Trophoblast cell (in vitro differentiated cells and primary cell): ENCODE data around the gene ARHGEF26.

Source experiments
- DNase-seq, 2 donors: peaks; one replicate each; pipeline ENCODE4 v3.0.0-alpha.2; 2016
- H2AFZ ChIP-seq: 2 replicates; pipeline ENCODE4 v1.6.1; 2013; ENCODE audit warnings: low read length, moderate library complexity, mild to moderate bottlenecking; ENCODE audit not compliant: insufficient read depth, poor library complexity
- H2AK5ac ChIP-seq: 2 replicates; pipeline ENCODE4 v1.6.1; 2013; ENCODE audit warnings: mild to moderate bottlenecking, low read length
- H2BK120ac ChIP-seq: 2 replicates; pipeline ENCODE4 v1.6.1; 2013; ENCODE audit warnings: low read length, mild to moderate bottlenecking, moderate library complexity; ENCODE audit not compliant: insufficient read depth, poor library complexity
- H2BK12ac ChIP-seq: 2 replicates; pipeline ENCODE4 v1.6.1; 2013; ENCODE audit warnings: mild to moderate bottlenecking, low read length, moderate library complexity
- H2BK5ac ChIP-seq: 2 replicates; pipeline ENCODE4 v1.6.1; 2013; ENCODE audit warnings: low read length, low read depth, moderate library complexity, mild to moderate bottlenecking; ENCODE audit not compliant: poor library complexity
- H3K14ac ChIP-seq: 2 replicates; pipeline ENCODE4 v1.6.1; 2013; ENCODE audit warnings: mild to moderate bottlenecking, low read length
- H3K18ac ChIP-seq: 2 replicates; pipeline ENCODE4 v1.6.1; 2013; ENCODE audit warnings: mild to moderate bottlenecking, low read length
- H3K23ac ChIP-seq: 2 replicates; pipeline ENCODE4 v1.6.1; 2013; ENCODE audit warnings: low read length
- H3K27ac ChIP-seq: 2 replicates; pipeline ENCODE4 v1.5.1; 2013; ENCODE audit warnings: low read depth, mild to moderate bottlenecking, inconsistent platforms, low read length, moderate library complexity
- H3K27me3 ChIP-seq: 2 replicates; pipeline ENCODE4 v1.6.1; 2013; ENCODE audit warnings: inconsistent platforms, mild to moderate bottlenecking, low read length, moderate library complexity; ENCODE audit not compliant: insufficient read depth
- H3K36me3 ChIP-seq, 2 experiments: 1 replicate in 1 of 2; 2 replicates in 1 of 2; pipeline ENCODE4 v1.6.1; 2013; ENCODE audit warnings: low read length in 2 of 2, mild to moderate bottlenecking in 2 of 2, moderate library complexity in 1 of 2; ENCODE audit not compliant: insufficient read depth in 2 of 2, control insufficient read depth in 1 of 2
- H3K4ac ChIP-seq: 2 replicates; pipeline ENCODE4 v1.6.1; 2013; ENCODE audit warnings: low read depth, mild to moderate bottlenecking, low read length, moderate library complexity
- H3K4me1 ChIP-seq, 2 experiments: 1 replicate in 1 of 2; 2 replicates in 1 of 2; pipeline ENCODE4 v1.6.1; 2013; ENCODE audit warnings: low read length in 2 of 2, mild to moderate bottlenecking in 2 of 2, moderate library complexity in 1 of 2; ENCODE audit not compliant: insufficient read depth in 2 of 2, control insufficient read depth in 1 of 2
- H3K4me2 ChIP-seq: 2 replicates; pipeline ENCODE4 v1.6.1; 2013; ENCODE audit warnings: inconsistent platforms, mild to moderate bottlenecking, low read length, moderate library complexity
- H3K4me3 ChIP-seq: 2 replicates; pipeline ENCODE4 v1.5.1; 2013; ENCODE audit warnings: mild to moderate bottlenecking, low read depth, low read length, inconsistent platforms
- H3K79me1 ChIP-seq: one replicate; pipeline ENCODE4 v1.6.1; 2013; ENCODE audit warnings: low read length
- H3K79me2 ChIP-seq: 2 replicates; pipeline ENCODE4 v1.6.1; 2013; ENCODE audit warnings: low read length, mild to moderate bottlenecking; ENCODE audit not compliant: control insufficient read depth, insufficient read depth, poor library complexity
- H3K9ac ChIP-seq: 2 replicates; pipeline ENCODE4 v1.6.1; 2013; ENCODE audit warnings: mild to moderate bottlenecking, low read length
- H3K9me3 ChIP-seq: 2 replicates; pipeline ENCODE4 v1.6.1; 2013; ENCODE audit warnings: low read depth, mild to moderate bottlenecking, control low read depth, inconsistent platforms, low read length; ENCODE audit not compliant: insufficient read depth
- H4K12ac ChIP-seq: 2 replicates; pipeline ENCODE4 v1.6.1; 2013; ENCODE audit warnings: low read depth, mild to moderate bottlenecking, low read length, moderate library complexity
- H4K8ac ChIP-seq: 2 replicates; pipeline ENCODE4 v1.6.1; 2013; ENCODE audit warnings: low read depth, mild to moderate bottlenecking, low read length, moderate library complexity
- H4K91ac ChIP-seq: one replicate; pipeline ENCODE4 v1.6.1; 2013; ENCODE audit warnings: low read depth, mild to moderate bottlenecking, low read length, moderate library complexity
- WGBS: extraction: QIAGEN DNeasy Blood & Tissue Kit; methylation state at CpG from one replicate; pipeline ENCODE4 v1.1.7; 2013; ENCODE audit warnings: missing lambda C conversion rate; ENCODE audit not compliant: insufficient read length, insufficient coverage; ENCODE audit errors: extremely low coverage; 5-methylcytosine and 5-hydroxymethylcytosine counted together

Gene ARHGEF26

GRCh38 chr3:154182322-154182922, 61.2 kb downstream of the ARHGEF26 start:
- H4K8ac ChIP-seq, result no peak overlapping the region
- no peak overlapping the region for H2AFZ ChIP-seq
- DNase-seq, result no peak
- no peak overlapping the region for H3K18ac ChIP-seq
- no peak overlapping the region for H3K27ac ChIP-seq
- H3K14ac ChIP-seq, result peak overlapping the region; percentile 66
- peaks cover 2% of the 10 kb centered on the region for H3K79me2 ChIP-seq
- H3K4me1 ChIP-seq, result peaks cover 8 to 10% of the 10 kb centered on the region in 2 experiments
- peak overlapping the region; percentile 80 for H2BK120ac ChIP-seq
- no peak overlapping the region for H3K23ac ChIP-seq
- H3K4me2 ChIP-seq, result no peak overlapping the region
- no peaks in the 10 kb centered on the region for H3K9me3 ChIP-seq
- H4K12ac ChIP-seq, result no peak overlapping the region
- H3K4me3 ChIP-seq, result no peak overlapping the region
- no peak overlapping the region for H3K9ac ChIP-seq
- peak overlapping the region; percentile 27 for H3K4ac ChIP-seq
- peak overlapping the region; percentile 61 for H4K91ac ChIP-seq
- H2BK5ac ChIP-seq, result no peak overlapping the region
- H2AK5ac ChIP-seq, result peak overlapping the region; percentile 29
- H3K27me3 ChIP-seq, result no peaks in the 10 kb centered on the region
- H2BK12ac ChIP-seq, result peak overlapping the region; percentile 92
- no CpG with 5 or more reads among the region's 4 CpGs for WGBS
- H3K79me1 ChIP-seq, result peaks cover 14% of the 10 kb centered on the region
- no peaks in the 10 kb centered on the region for H3K36me3 ChIP-seq

GRCh38 chr3:154182975-154183374, 61.8 kb downstream of the ARHGEF26 start:
- Histone ChIP-seq H4K8ac (no peak overlapping the region), H3K27ac (peak overlapping the region; percentile 22), H4K12ac (no peak overlapping the region), H4K91ac (no peak overlapping the region), H3K4me1 (peaks cover 6 to 10% of the 10 kb centered on the region in 2 experiments), H3K27me3 (no peaks in the 10 kb centered on the region), H3K14ac (no peak overlapping the region), H2AK5ac (no peak overlapping the region), H3K9me3 (no peaks in the 10 kb centered on the region), H3K4me2 (no peak overlapping the region), H2BK120ac (no peak overlapping the region), H3K23ac (no peak overlapping the region), H3K36me3 (no peaks in the 10 kb centered on the region), H3K4me3 (no peak overlapping the region), H3K4ac (no peak overlapping the region), H2BK5ac (no peak overlapping the region), H2AFZ (no peak overlapping the region), H2BK12ac (no peak overlapping the region), H3K79me1 (peaks cover 11% of the 10 kb centered on the region), H3K79me2 (peaks cover 2% of the 10 kb centered on the region), H3K9ac (no peak overlapping the region), H3K18ac (no peak overlapping the region)
- DNase-seq, result peak in 1 of 2 donors; percentile 55

GRCh38 chr3:154184582-154184981, 63.4 kb downstream of the ARHGEF26 start:
- H4K12ac ChIP-seq, result peak overlapping the region; percentile 30
- H2BK12ac ChIP-seq, result peak overlapping the region; percentile 64
- H3K27me3 ChIP-seq, result no peaks in the 10 kb centered on the region
- peak overlapping the region; percentile 47 for H4K91ac ChIP-seq
- peak overlapping the region; percentile 99 for H2AK5ac ChIP-seq
- H3K4me1 ChIP-seq, result peaks cover 6 to 12% of the 10 kb centered on the region in 2 experiments
- H3K14ac ChIP-seq, result no peak overlapping the region
- H3K4me3 ChIP-seq, result peak overlapping the region; percentile 23
- peak overlapping the region; percentile 29 for H3K18ac ChIP-seq
- no peak for DNase-seq
- H3K79me1 ChIP-seq, result peaks cover 11% of the 10 kb centered on the region
- H3K4ac ChIP-seq, result no peak overlapping the region
- no peak overlapping the region for H2BK5ac ChIP-seq
- H3K23ac ChIP-seq, result no peak overlapping the region
- no peak overlapping the region for H4K8ac ChIP-seq
- WGBS, result no CpG with 5 or more reads among the region's 4 CpGs
- H3K36me3 ChIP-seq, result no peaks in the 10 kb centered on the region
- H2AFZ ChIP-seq, result no peak overlapping the region
- H3K9me3 ChIP-seq, result no peaks in the 10 kb centered on the region
- H3K9ac ChIP-seq, result no peak overlapping the region
- no peak overlapping the region for H3K27ac ChIP-seq
- H3K4me2 ChIP-seq, result no peak overlapping the region
- peaks cover 2% of the 10 kb centered on the region for H3K79me2 ChIP-seq
- no peak overlapping the region for H2BK120ac ChIP-seq

GRCh38 chr3:154188437-154188836, 67.2 kb downstream of the ARHGEF26 start:
- Histone ChIP-seq H4K91ac (no peak overlapping the region), H3K4me1 (peaks cover 3 to 6% of the 10 kb centered on the region in 2 experiments), H2AFZ (no peak overlapping the region), H3K14ac (no peak overlapping the region), H3K9ac (no peak overlapping the region), H3K79me1 (peaks cover 4% of the 10 kb centered on the region), H4K12ac (no peak overlapping the region), H3K4me2 (no peak overlapping the region), H2BK12ac (no peak overlapping the region), H3K36me3 (no peaks in the 10 kb centered on the region), H3K9me3 (no peaks in the 10 kb centered on the region), H2AK5ac (no peak overlapping the region), H2BK5ac (no peak overlapping the region), H3K18ac (no peak overlapping the region), H3K23ac (no peak overlapping the region), H3K79me2 (peaks cover 2% of the 10 kb centered on the region), H3K4ac (no peak overlapping the region), H3K27me3 (no peaks in the 10 kb centered on the region), H2BK120ac (no peak overlapping the region), H3K4me3 (no peak overlapping the region), H4K8ac (no peak overlapping the region), H3K27ac (no peak overlapping the region)
- DNase-seq, result no peak
- WGBS, result no CpG with 5 or more reads among the region's 3 CpGs
